Cardiac muscle cell (in vitro differentiated cells and primary cell): ENCODE measurements around the gene ACAA2. TPM values are rescaled to one million over a fixed set of nuclear protein-coding genes. Genes with fewer than 3 reads are reported as not detected.
A peak's percentile ranks its signal among the peaks of the same experiment; 100 is the strongest.

Source experiments
- DNase-seq, 2 donors: peaks; one replicate each; pipeline versions ENCODE4 v3.0.0 to v3.0.0-alpha.2; 2010 to 2017; ENCODE audit warnings: low read depth in 1 of 2, low spot score in 1 of 2
- H3K27ac ChIP-seq: fragments of 200-600 bp; sonication (generic); 2 replicates; pipeline ENCODE4 v1.5.1; 2016
- H3K27me3 ChIP-seq: fragments of 200-600 bp; sonication (generic); 2 replicates; pipeline ENCODE4 v1.6.0; 2016; ENCODE audit warnings: control low read depth
- H3K36me3 ChIP-seq: fragments of 200-600 bp; sonication (generic); 2 replicates; pipeline ENCODE4 v1.5.1; 2016; ENCODE audit warnings: control low read depth
- H3K4me1 ChIP-seq: fragments of 200-600 bp; sonication (generic); 2 replicates; pipeline ENCODE4 v1.8.1; 2017; ENCODE audit warnings: low read depth, mild to moderate bottlenecking, mixed run types
- H3K4me3 ChIP-seq: fragments of 200-600 bp; sonication (generic); 2 replicates; pipeline ENCODE4 v1.5.1; 2016; ENCODE audit warnings: mild to moderate bottlenecking
- H3K9me3 ChIP-seq: fragments of 200-600 bp; sonication (generic); 2 replicates; pipeline ENCODE4 v1.5.1; 2017; ENCODE audit warnings: low read depth, mild to moderate bottlenecking, control low read depth
- CTCF ChIP-seq: IDR thresholded peaks from 2 replicates; pipeline ENCODE4 v1.5.1; 2012; ENCODE audit warnings: low read depth, mild to moderate bottlenecking, low read length
- polyA plus RNA-seq: library from polyadenylated mRNA; unstranded; fragments of >200 nt; fragmentation: Nextera tagmentation; extraction: Ambion mirVana; gene quantifications from 2 replicates; pipeline ENCODE4 v1.2.1, GENCODE V29; 2016
- total RNA-seq: library from RNA; depleted of rRNA; stranded (reverse); fragments of >200 nt; gene quantifications from 2 replicates; pipeline ENCODE4 v1.2.3, GENCODE V29; 2016

ACAA2 gene
- total and polyA plus RNA-seq, 2 experiments from 2014 or later: 68.7 to 150 TPM

GRCh38 chr18:49833814-49834213 lies 20.5 kb upstream of the ACAA2 start:
- no peaks in the 10 kb centered on the region for H3K4me1 ChIP-seq
- no peak for DNase-seq
- no peak for TF ChIP-seq CTCF
- H3K27ac ChIP-seq: no peak overlapping the region
- H3K9me3 ChIP-seq: no peaks in the 10 kb centered on the region
- no peaks in the 10 kb centered on the region for H3K36me3 ChIP-seq
- H3K27me3 ChIP-seq: no peaks in the 10 kb centered on the region
- no peak overlapping the region for H3K4me3 ChIP-seq

- no peak for DNase-seq
- H3K27me3 ChIP-seq: no peaks in the 10 kb centered on the region
- no peak for TF ChIP-seq CTCF
- no peak overlapping the region for H3K27ac ChIP-seq
- H3K9me3 ChIP-seq: no peaks in the 10 kb centered on the region
- no peaks in the 10 kb centered on the region for H3K4me1 ChIP-seq
- no peak overlapping the region for H3K4me3 ChIP-seq
- no peaks in the 10 kb centered on the region for H3K36me3 ChIP-seq
Measured at GRCh38 chr18:49832221-49832647, 18.9 kb upstream of the ACAA2 start.

- no peak for TF ChIP-seq CTCF
Measured at GRCh38 chr18:49827996-49828395, 14.7 kb upstream of the ACAA2 start.

GRCh38 chr18:49819823-49820671 lies 6.7 kb upstream of the ACAA2 start:
- Histone ChIP-seq H3K9me3 (no peaks in the 10 kb centered on the region), H3K27ac (no peak overlapping the region), H3K4me3 (no peak overlapping the region), H3K4me1 (no peaks in the 10 kb centered on the region), H3K36me3 (no peaks in the 10 kb centered on the region), H3K27me3 (no peaks in the 10 kb centered on the region)
- DNase-seq: peak in 1 of 2 donors; percentile 27
- no peak for TF ChIP-seq CTCF

More at GRCh38 chr18:49827996-49828395, 14.7 kb upstream of the ACAA2 start:
- H3K4me3 ChIP-seq: no peak overlapping the region
- DNase-seq: no peak
- H3K27ac ChIP-seq: no peak overlapping the region
- no peaks in the 10 kb centered on the region for H3K9me3 ChIP-seq
- H3K36me3 ChIP-seq: no peaks in the 10 kb centered on the region
- H3K4me1 ChIP-seq: no peaks in the 10 kb centered on the region
- H3K27me3 ChIP-seq: no peaks in the 10 kb centered on the region

- no peaks in the 10 kb centered on the region for H3K27me3 ChIP-seq
- H3K27ac ChIP-seq: no peak overlapping the region
- TF ChIP-seq CTCF: no peak
- H3K4me1 ChIP-seq: no peaks in the 10 kb centered on the region
- H3K4me3 ChIP-seq: no peak overlapping the region
- no peaks in the 10 kb centered on the region for H3K36me3 ChIP-seq
- no peaks in the 10 kb centered on the region for H3K9me3 ChIP-seq
- DNase-seq: no peak
Measured at GRCh38 chr18:49819071-49819662, 5.8 kb upstream of the ACAA2 start.
